Fibroblast of mammary gland (primary cell): ENCODE data around the gene NXN.

ENCODE experiments used
- DNase-seq: peaks from one replicate; pipeline ENCODE4 v3.0.0-alpha.2; 2010; ENCODE audit warnings: low read depth
- H3K4me3 ChIP-seq: 2 replicates; pipeline ENCODE4 v1.5.1; 2011; ENCODE audit warnings: low read depth, mild to moderate bottlenecking, low read length, moderate library complexity; ENCODE audit not compliant: control insufficient read depth
- TF ChIP-seq, protein P1 (sequence below): conservative IDR thresholded peaks from 2 replicates; pipeline ENCODE4 v1.5.1; 2011; ENCODE audit warnings: low read depth, low read length, inconsistent platforms; ENCODE audit not compliant: control insufficient read depth, insufficient read depth

The NXN gene

GRCh38 chr17:897970-898619 lies 81.5 kb downstream of the NXN start:
- no peak overlapping the region for H3K4me3 ChIP-seq
- DNase-seq = no peak
- TF ChIP-seq, protein P1, sequence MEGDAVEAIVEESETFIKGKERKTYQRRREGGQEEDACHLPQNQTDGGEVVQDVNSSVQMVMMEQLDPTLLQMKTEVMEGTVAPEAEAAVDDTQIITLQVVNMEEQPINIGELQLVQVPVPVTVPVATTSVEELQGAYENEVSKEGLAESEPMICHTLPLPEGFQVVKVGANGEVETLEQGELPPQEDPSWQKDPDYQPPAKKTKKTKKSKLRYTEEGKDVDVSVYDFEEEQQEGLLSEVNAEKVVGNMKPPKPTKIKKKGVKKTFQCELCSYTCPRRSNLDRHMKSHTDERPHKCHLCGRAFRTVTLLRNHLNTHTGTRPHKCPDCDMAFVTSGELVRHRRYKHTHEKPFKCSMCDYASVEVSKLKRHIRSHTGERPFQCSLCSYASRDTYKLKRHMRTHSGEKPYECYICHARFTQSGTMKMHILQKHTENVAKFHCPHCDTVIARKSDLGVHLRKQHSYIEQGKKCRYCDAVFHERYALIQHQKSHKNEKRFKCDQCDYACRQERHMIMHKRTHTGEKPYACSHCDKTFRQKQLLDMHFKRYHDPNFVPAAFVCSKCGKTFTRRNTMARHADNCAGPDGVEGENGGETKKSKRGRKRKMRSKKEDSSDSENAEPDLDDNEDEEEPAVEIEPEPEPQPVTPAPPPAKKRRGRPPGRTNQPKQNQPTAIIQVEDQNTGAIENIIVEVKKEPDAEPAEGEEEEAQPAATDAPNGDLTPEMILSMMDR = no peak

DNA sequence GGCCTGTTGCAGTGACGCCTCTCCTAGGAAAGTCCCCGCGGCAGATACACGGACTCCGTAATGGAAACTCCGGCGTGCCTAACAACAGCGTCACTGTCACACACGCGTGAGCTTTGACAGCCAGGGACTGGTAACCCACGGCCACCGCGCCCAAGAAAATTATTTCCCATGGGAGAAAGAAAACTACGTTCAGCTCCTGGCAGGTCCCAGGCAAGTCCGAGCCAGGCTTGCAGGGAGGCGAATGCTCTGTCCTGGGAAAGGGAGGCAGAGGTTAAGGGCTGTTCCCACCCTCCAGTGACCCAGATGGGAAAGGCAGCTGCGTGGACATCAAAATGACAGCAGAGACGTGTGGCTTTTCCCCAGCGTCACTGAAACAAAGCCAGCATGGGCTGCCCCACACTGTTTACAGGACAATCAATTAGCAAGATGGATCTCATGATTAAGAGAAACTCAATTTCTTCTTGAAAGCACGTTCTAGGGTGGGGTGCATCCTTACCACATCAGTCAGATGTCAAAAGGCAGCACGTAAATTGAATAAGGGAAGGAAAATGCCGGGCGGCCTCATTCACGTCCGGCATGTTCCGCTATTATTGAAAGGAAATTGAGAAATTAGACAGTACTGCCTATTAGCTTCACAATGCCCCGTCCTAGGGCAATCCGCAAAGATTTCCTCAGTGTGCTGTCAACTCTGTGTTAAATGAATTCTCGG lies 82.5 kb downstream of the NXN start:
- DNase-seq = no peak
- H3K4me3 ChIP-seq = no peak overlapping the region
- TF ChIP-seq, protein P1 = no peak

DNA sequence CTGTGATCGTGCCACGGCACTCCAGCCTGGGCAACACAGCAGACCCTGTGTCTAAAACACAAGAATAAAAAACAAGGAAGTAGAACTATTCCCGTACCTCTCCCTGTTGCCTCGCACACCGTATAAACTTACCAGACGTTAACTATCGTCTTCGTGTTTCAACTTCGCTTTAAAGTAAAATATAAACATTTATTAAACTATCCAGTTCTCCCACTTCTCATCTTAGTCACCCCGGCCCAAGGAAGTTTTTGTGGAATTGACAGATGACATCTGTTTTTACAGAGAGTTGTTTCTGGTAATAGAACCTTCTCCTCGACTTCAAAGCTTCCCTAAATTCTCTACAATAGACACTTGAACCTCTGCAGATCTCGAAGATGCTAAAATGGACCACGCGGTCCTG lies 83.1 kb downstream of the NXN start:
- TF ChIP-seq, protein P1 = no peak
- H3K4me3 ChIP-seq = no peak overlapping the region

GRCh38 chr17:892958-893357 lies 86.6 kb downstream of the NXN start:
- no peak for DNase-seq
- TF ChIP-seq, protein P1 = no peak
- no peak overlapping the region for H3K4me3 ChIP-seq

More for the DNA sequence above, 83.1 kb downstream of the NXN start:
- DNase-seq = no peak

DNA sequence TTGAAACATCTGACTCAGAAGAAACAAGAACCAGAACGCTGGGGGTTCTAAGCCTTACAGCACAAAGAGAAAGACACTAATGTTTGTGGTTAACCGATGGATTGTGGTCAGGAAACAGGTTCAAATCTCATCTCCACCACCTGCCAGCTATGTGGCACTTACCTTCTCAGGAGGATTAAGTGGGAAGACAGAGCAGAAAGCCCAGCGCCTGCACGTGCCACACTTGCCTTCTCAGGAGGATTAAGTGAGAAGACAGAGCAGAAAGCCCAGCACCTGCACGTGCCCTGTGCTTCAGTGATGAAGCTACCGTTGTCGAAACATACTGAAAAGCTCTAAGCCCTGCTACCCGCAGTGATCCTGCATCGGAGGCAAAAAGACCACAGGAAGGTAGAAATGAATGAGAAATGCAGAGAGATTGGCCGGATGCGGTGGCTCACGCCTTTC lies 90.6 kb downstream of the NXN start:
- H3K4me3 ChIP-seq = no peak overlapping the region
- DNase-seq = no peak
- TF ChIP-seq, protein P1 = no peak

GRCh38 chr17:887551-888209 lies 91.9 kb downstream of the NXN start:
- no peak overlapping the region for H3K4me3 ChIP-seq
- TF ChIP-seq, protein P1 = no peak
- no peak for DNase-seq
